ENCODE results near the gene INIP.

INIP gene

DNA sequence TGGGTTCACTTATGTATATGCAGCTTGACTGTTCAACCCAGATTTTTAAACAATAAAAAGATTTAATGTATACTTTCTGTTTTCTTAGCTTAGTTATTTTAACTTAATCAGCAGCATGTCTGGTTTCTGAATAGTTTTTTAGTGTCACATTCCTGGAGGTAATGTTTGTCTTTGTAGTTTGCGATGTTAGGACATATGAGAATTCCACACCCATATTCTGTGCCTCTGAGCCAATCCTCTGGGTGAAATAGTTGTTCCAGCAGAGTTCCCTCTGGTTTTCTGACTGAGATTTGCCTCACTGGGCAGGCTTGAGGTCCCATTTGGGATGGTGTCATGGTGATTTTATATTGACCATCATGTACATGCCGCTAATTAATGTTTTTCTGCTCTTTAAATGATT, 48.6 kb downstream of the INIP start:
- DNase-seq: no peak

DNA sequence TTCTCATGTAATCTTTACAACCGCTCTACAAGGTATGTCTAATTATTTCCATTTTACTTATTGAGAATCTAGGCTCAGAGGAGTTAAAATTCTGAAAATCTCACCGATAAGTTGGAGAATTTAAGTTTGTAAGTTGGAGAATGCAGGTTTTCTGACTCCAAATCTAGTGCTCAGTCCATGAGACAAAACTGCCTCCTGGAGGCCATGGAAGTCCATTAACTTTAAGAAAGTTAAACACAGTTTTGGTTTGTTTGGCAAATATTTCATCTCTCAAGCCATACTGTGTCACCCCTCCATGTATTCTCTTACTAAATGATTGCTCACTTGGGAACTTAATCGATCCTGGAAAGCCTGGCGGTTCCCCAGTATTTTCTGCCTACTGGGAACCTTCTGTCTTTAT, 52.6 kb downstream of the INIP start:
- no peak for DNase-seq

GRCh38 chr9:112664531-112664930, 53.4 kb downstream of the INIP start:
- no peak for DNase-seq

DNA sequence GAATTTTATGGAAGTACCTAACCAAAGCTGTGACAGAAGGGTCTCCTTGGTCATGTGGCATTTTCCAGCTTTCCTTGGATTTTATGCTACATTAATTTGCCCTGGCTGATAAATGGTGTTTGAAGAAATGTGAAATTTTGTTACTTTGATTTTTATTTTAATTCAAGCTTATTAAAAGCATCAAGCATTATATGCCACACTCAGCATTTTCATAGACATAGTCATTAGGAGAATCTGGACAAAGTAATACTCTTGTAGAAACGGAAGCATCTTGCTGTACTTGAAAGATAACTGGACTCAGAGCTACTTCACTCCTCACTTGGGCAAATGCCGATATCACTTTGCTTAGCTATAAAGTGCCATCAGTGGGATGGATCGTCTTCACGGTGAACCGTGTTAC, 54.2 kb downstream of the INIP start:
- DNase-seq: no peak

DNA sequence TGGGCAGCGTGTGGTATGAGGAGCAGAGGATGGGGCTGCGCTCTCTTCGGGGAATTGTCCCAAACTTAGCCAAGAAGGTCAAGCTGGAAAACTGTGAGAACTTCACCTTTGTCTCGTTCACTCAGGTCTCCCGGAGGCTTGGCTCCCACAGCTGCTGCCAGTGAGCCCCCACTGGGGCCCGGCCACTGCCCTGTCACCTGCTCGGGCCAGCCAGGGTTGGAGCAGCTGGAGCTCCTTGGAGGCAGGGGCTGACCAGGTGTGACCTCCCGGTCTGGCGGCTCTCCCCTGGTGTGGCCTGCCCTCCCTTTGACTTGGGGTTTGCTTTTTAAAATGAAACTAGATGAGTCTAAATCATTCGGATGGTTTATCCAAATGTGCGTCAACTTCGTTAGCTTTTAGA, 58.0 kb downstream of the INIP start:
- DNase-seq: no peak

- no peak for DNase-seq
Measured at GRCh38 chr9:112655668-112656067, 62.2 kb downstream of the INIP start.

DNA sequence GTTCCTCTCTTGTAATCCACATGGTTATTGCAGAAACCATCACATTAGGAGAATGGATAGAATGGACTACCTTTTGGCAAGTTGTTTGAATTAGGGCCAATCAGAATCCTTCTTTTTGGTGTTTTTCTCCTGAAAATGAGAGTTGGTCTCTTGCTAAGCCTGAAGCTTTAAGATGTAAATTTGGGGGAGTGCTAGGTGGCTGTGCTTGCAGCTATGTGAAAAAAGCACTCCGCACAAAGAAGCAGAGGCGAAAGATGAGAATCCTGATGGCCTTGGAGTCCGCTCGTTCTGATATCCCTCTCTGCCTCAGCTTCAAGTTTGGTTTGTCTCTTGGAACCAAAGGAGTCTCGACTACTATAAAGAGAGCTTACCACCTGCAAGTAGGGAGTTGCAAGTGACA, 63.6 kb downstream of the INIP start:
- DNase-seq: no peak

DNA sequence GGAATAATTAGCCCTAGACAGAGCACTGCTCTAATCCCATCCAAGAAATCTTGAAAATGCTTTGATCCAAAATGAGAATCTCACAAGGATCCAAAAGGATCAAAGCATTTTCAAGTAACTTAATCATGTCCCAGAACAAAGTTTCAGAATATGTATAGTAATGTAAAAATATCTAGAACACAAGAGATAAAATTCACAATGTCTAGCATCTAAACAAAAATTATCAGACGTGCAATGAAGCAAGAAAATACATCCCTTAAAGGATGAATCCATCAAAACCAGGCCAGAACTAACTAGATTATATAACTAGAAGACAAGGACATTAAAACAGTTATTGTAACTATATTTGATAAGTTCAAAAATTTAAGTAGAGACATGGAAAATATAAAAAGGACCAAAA, 69.3 kb downstream of the INIP start:
- DNase-seq: no peak

DNA sequence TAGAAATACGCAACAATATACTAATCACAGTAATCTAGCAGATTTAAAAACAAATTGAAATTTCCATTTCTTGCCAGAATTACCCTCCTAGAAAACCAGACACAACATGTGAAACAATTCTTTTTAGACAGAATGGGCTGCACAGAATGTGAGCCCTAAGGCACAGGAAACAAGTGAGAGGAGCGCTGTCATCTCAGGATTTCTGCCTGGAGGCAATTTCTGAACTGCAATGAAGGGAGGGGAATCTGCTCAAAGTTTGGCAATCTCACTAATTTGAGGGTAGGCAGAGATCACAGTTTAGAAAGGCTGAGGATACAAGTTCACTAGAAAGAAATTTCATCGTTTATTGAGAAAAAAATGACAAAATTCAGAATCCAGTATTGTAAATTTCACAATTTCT, 70.3 kb downstream of the INIP start:
- no peak for DNase-seq

GRCh38 chr9:112642126-112642525, 75.8 kb downstream of the INIP start:
- DNase-seq: no peak

GRCh38 chr9:112640311-112640710, 77.6 kb downstream of the INIP start:
- DNase-seq: no peak
